Activated CD8-positive, alpha-beta T cell treated with anti-CD3 and anti-CD28 coated beads for 36 hours (primary cell): Measurements from ENCODE around the gene VAV2. TPM values are rescaled to one million over a fixed set of nuclear protein-coding genes. Genes with fewer than 3 reads are reported as not detected.
"Not testable (repeated sequence)": the region's sequence is repeated elsewhere in the genome, so short reads cannot be mapped to it uniquely, and the experiment has no call there.

ENCODE experiments used
- ATAC-seq: fragments of 200-7000 bp; cut with Tn5 transposase; one replicate; pipeline ENCODE4 v1.10.0; 2021; ENCODE audit warnings: mild to moderate bottlenecking, moderate library complexity
- CTCF ChIA-PET: fragments of 350-600 bp; sonication (Branson Sonifier 250); formaldehyde crosslinking; loops from one replicate; lab custom pipeline; 2021; ENCODE audit warnings: antibody characterized with exemption; lab: Charles Lee
- POLR2A ChIA-PET: fragments of 350-600 bp; sonication (Branson Sonifier 250); formaldehyde crosslinking; loops from one replicate; lab custom pipeline; 2021; ENCODE audit warnings: antibody characterized with exemption; lab: Charles Lee
- DNase-seq: peaks from one replicate; pipeline ENCODE4 v3.0.0-alpha.2; 2020
- H3K27ac Mint-ChIP-seq: one replicate; pipeline ENCODE4 v1.8.0; 2021; ENCODE audit warnings: mild to moderate bottlenecking, mixed read lengths
- H3K27me3 Mint-ChIP-seq: one replicate; pipeline ENCODE4 v1.8.0; 2021; ENCODE audit warnings: mixed read lengths
- H3K36me3 Mint-ChIP-seq: one replicate; pipeline ENCODE4 v1.8.0; 2021; ENCODE audit warnings: low read depth, mixed read lengths
- H3K4me1 Mint-ChIP-seq: one replicate; pipeline ENCODE4 v1.8.0; 2021; ENCODE audit warnings: low read depth, mixed read lengths
- H3K4me3 Mint-ChIP-seq: one replicate; pipeline ENCODE4 v1.8.0; 2021; ENCODE audit warnings: mild to moderate bottlenecking, moderate library complexity, mixed read lengths
- H3K9me3 Mint-ChIP-seq: one replicate; pipeline ENCODE4 v1.8.0; 2021; ENCODE audit warnings: mixed read lengths
- CTCF ChIP-seq: fragments of 200-600 bp; IDR thresholded peaks from one replicate; pipeline ENCODE4 v1.8.0; 2022; ENCODE audit warnings: antibody characterized with exemption, mild to moderate bottlenecking
- intact Hi-C: fragments of 100-400 bp; cut with micrococcal nuclease; formaldehyde crosslinking; loops from one replicate; pipeline ENCODE4 v1.10.0; 2022
- total RNA-seq, 2 experiments: library from RNA; stranded (reverse); gene quantifications; one replicate each; pipeline ENCODE4 v1.2.3, GENCODE V29; 2021

Gene VAV2
- total RNA-seq, 2 experiments from 2014 or later: 5.1 to 5.4 TPM

- H3K27me3 Mint-ChIP-seq: no peaks in the 10 kb centered on the region
- no peak for ATAC-seq
- ChIA-PET POLR2A (no interaction called here), CTCF (interaction anchor here (0.9 kb wide), 1 partner anchor 474 kb away, joined by 3 read pairs; no protein-coding TSS in a partner anchor)
- no peaks in the 10 kb centered on the region for H3K36me3 Mint-ChIP-seq
- no peak overlapping the region for H3K27ac Mint-ChIP-seq
- DNase-seq: no peak
- H3K4me1 Mint-ChIP-seq: peaks cover 8% of the 10 kb centered on the region
- intact Hi-C loops: no loop called here
- no peak for TF ChIP-seq CTCF
- no peak overlapping the region for H3K4me3 Mint-ChIP-seq
- H3K9me3 Mint-ChIP-seq: peaks cover 8% of the 10 kb centered on the region
Observed at GRCh38 chr9:133961226-133962165, 30.6 kb downstream of the VAV2 start.

- no peaks in the 10 kb centered on the region for H3K27me3 Mint-ChIP-seq
- H3K9me3 Mint-ChIP-seq: peaks cover 6% of the 10 kb centered on the region
- H3K27ac Mint-ChIP-seq: no peak overlapping the region
- DNase-seq (no peak), ATAC-seq (no peak)
- ChIA-PET CTCF (no interaction called here), POLR2A (no interaction called here)
- H3K4me1 Mint-ChIP-seq: peaks cover 13% of the 10 kb centered on the region
- H3K36me3 Mint-ChIP-seq: no peaks in the 10 kb centered on the region
- TF ChIP-seq CTCF: no peak
- intact Hi-C loops: no loop called here
- no peak overlapping the region for H3K4me3 Mint-ChIP-seq
Observed at GRCh38 chr9:133960568-133961129, 31.5 kb downstream of the VAV2 start.

- H3K36me3 Mint-ChIP-seq: no peaks in the 10 kb centered on the region
- CTCF ChIA-PET: no interaction called here
- POLR2A ChIA-PET: no interaction called here
- ATAC-seq (no peak), DNase-seq (no peak)
- no peaks in the 10 kb centered on the region for H3K27me3 Mint-ChIP-seq
- intact Hi-C loops: no loop called here
- peaks cover 13% of the 10 kb centered on the region for H3K4me1 Mint-ChIP-seq
- H3K27ac Mint-ChIP-seq: no peak overlapping the region
- TF ChIP-seq CTCF: no peak
- H3K9me3 Mint-ChIP-seq: peaks cover 6% of the 10 kb centered on the region
- no peak overlapping the region for H3K4me3 Mint-ChIP-seq
Observed at GRCh38 chr9:133959966-133960567, 32.1 kb downstream of the VAV2 start.

GRCh38 chr9:133959171-133959570 lies 33.0 kb downstream of the VAV2 start:
- CTCF ChIA-PET: no interaction called here
- ATAC-seq (no peak), DNase-seq (no peak)
- H3K4me1 Mint-ChIP-seq: peaks cover 22% of the 10 kb centered on the region
- POLR2A ChIA-PET: no interaction called here
- H3K27ac Mint-ChIP-seq: no peak overlapping the region
- intact Hi-C loops: no loop called here
- no peaks in the 10 kb centered on the region for H3K36me3 Mint-ChIP-seq
- H3K4me3 Mint-ChIP-seq: no peak overlapping the region
- no peak for TF ChIP-seq CTCF
- peaks cover 3% of the 10 kb centered on the region for H3K9me3 Mint-ChIP-seq
- no peaks in the 10 kb centered on the region for H3K27me3 Mint-ChIP-seq

- no peak overlapping the region for H3K27ac Mint-ChIP-seq
Observed at GRCh38 chr9:133958756-133959155, 33.4 kb downstream of the VAV2 start.

GRCh38 chr9:133957772-133958171 lies 34.4 kb downstream of the VAV2 start:
- H3K27me3 Mint-ChIP-seq, H3K9me3 Mint-ChIP-seq, H3K27ac Mint-ChIP-seq, H3K4me3 Mint-ChIP-seq, H3K36me3 Mint-ChIP-seq, POLR2A ChIA-PET, CTCF ChIA-PET, intact Hi-C loops, ATAC-seq, DNase-seq: not testable (repeated sequence)
- H3K4me1 Mint-ChIP-seq: peaks cover 25% of the 10 kb centered on the region

More at GRCh38 chr9:133958756-133959155, 33.4 kb downstream of the VAV2 start:
- no peaks in the 10 kb centered on the region for H3K36me3 Mint-ChIP-seq
- ChIA-PET CTCF (no interaction called here), POLR2A (no interaction called here)
- ATAC-seq (no peak), DNase-seq (no peak)
- intact Hi-C loops: no loop called here
- H3K27me3 Mint-ChIP-seq: no peaks in the 10 kb centered on the region
- peaks cover 3% of the 10 kb centered on the region for H3K9me3 Mint-ChIP-seq
- peaks cover 25% of the 10 kb centered on the region for H3K4me1 Mint-ChIP-seq
- no peak for TF ChIP-seq CTCF
- no peak overlapping the region for H3K4me3 Mint-ChIP-seq
